MCF 10A (cell line): ENCODE results near the gene PRKN. TPM values are rescaled to one million over a fixed set of nuclear protein-coding genes. Genes with fewer than 3 reads are reported as not detected.

Source experiments
- BruUV-seq: library from RNA; stranded (reverse); fragments of 400-500 nt; replicated peaks from 2 replicates; lab custom pipeline; 2021; lab: Mats Ljungman, UMichigan
- CTCF ChIA-PET: fragments of 300-600 bp; sonication (Branson Sonifier 250); formaldehyde crosslinking; extraction: SDS; loops from one replicate; lab custom pipeline; 2021; ENCODE audit warnings: antibody characterized with exemption, inconsistent platforms; lab: Yijun Ruan, JAX
- POLR2A ChIA-PET: fragments of 300-600, 350-650 bp; sonication (Branson Sonifier 250); formaldehyde crosslinking; extraction: SDS; loops from one replicate; lab custom pipeline; 2020; ENCODE audit warnings: antibody characterized with exemption, inconsistent platforms; lab: Yijun Ruan, JAX
- DNase-seq: peaks from one replicate; pipeline ENCODE4 v3.0.0-alpha.2; 2018; ENCODE audit not compliant: unreplicated experiment
- H3K27ac Mint-ChIP-seq: one replicate; pipeline ENCODE4 v1.8.0; 2022; ENCODE audit warnings: mild to moderate bottlenecking, low read depth, mixed read lengths; ENCODE audit not compliant: unreplicated experiment
- H3K27me3 Mint-ChIP-seq: one replicate; pipeline ENCODE4 v1.8.0; 2022; ENCODE audit warnings: mixed read lengths; ENCODE audit not compliant: insufficient read depth, unreplicated experiment
- H3K36me3 Mint-ChIP-seq: one replicate; pipeline ENCODE4 v1.8.0; 2022; ENCODE audit warnings: mild to moderate bottlenecking, moderate library complexity, mixed read lengths; ENCODE audit not compliant: insufficient read depth, unreplicated experiment
- H3K4me1 Mint-ChIP-seq: one replicate; pipeline ENCODE4 v1.8.0; 2022; ENCODE audit warnings: mixed read lengths; ENCODE audit not compliant: insufficient read depth, unreplicated experiment
- H3K4me3 Mint-ChIP-seq: one replicate; pipeline ENCODE4 v1.8.0; 2022; ENCODE audit warnings: mild to moderate bottlenecking, moderate library complexity, mixed read lengths; ENCODE audit not compliant: unreplicated experiment
- H3K9me3 Mint-ChIP-seq: one replicate; pipeline ENCODE4 v1.8.0; 2022; ENCODE audit warnings: mixed read lengths; ENCODE audit not compliant: unreplicated experiment
- intact Hi-C: fragments of 100-400 bp; cut with micrococcal nuclease; formaldehyde crosslinking; loops from 2 replicates; pipeline ENCODE4 v1.14.1; 2022
- total RNA-seq: library from RNA; stranded (reverse); gene quantifications from 2 replicates; pipeline ENCODE4 v1.2.3, GENCODE V29; 2022
- TF ChIP-seq, protein P1 (sequence below): fragments of 200-600 bp; IDR thresholded peaks from one replicate; pipeline ENCODE4 v1.8.0; 2022; ENCODE audit warnings: antibody characterized with exemption, mild to moderate bottlenecking; ENCODE audit not compliant: unreplicated experiment

Gene PRKN
- total RNA-seq, 1 experiment from 2014 or later = 2.5 TPM

GRCh38 chr6:162331911-162332310, 395.7 kb downstream of the PRKN start:
- CTCF ChIA-PET = no interaction called here
- no peak overlapping the region for H3K4me3 Mint-ChIP-seq
- DNase-seq = no peak
- H3K27me3 Mint-ChIP-seq = no peaks in the 10 kb centered on the region
- intact Hi-C loops = no loop called here
- TF ChIP-seq, protein P1, sequence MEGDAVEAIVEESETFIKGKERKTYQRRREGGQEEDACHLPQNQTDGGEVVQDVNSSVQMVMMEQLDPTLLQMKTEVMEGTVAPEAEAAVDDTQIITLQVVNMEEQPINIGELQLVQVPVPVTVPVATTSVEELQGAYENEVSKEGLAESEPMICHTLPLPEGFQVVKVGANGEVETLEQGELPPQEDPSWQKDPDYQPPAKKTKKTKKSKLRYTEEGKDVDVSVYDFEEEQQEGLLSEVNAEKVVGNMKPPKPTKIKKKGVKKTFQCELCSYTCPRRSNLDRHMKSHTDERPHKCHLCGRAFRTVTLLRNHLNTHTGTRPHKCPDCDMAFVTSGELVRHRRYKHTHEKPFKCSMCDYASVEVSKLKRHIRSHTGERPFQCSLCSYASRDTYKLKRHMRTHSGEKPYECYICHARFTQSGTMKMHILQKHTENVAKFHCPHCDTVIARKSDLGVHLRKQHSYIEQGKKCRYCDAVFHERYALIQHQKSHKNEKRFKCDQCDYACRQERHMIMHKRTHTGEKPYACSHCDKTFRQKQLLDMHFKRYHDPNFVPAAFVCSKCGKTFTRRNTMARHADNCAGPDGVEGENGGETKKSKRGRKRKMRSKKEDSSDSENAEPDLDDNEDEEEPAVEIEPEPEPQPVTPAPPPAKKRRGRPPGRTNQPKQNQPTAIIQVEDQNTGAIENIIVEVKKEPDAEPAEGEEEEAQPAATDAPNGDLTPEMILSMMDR = no peak
- no peaks in the 10 kb centered on the region for H3K36me3 Mint-ChIP-seq
- H3K4me1 Mint-ChIP-seq = no peaks in the 10 kb centered on the region
- no TSS peak for BruUV-seq
- no peak overlapping the region for H3K27ac Mint-ChIP-seq
- no peaks in the 10 kb centered on the region for H3K9me3 Mint-ChIP-seq
- POLR2A ChIA-PET = no interaction called here

GRCh38 chr6:162325826-162326225, 401.7 kb downstream of the PRKN start:
- H3K4me1 Mint-ChIP-seq = no peaks in the 10 kb centered on the region
- no TSS peak for BruUV-seq
- no peaks in the 10 kb centered on the region for H3K36me3 Mint-ChIP-seq
- H3K27ac Mint-ChIP-seq = no peak overlapping the region
- TF ChIP-seq, protein P1 = no peak
- H3K27me3 Mint-ChIP-seq = no peaks in the 10 kb centered on the region
- CTCF ChIA-PET = interaction anchor here (0.6 kb wide), 2 partner anchors 38 to 51 kb away, joined by 3 to 5 read pairs; no protein-coding TSS in a partner anchor
- intact Hi-C loops = no loop called here
- no peaks in the 10 kb centered on the region for H3K9me3 Mint-ChIP-seq
- POLR2A ChIA-PET = no interaction called here
- DNase-seq = no peak
- no peak overlapping the region for H3K4me3 Mint-ChIP-seq

- BruUV-seq = no TSS peak
- no peak overlapping the region for H3K27ac Mint-ChIP-seq
- CTCF ChIA-PET = no interaction called here
Observed at GRCh38 chr6:162325051-162325450, 402.5 kb downstream of the PRKN start.

GRCh38 chr6:162315291-162315690, 412.3 kb downstream of the PRKN start:
- TF ChIP-seq, protein P1 = no peak
- no peaks in the 10 kb centered on the region for H3K27me3 Mint-ChIP-seq
- H3K4me1 Mint-ChIP-seq = no peaks in the 10 kb centered on the region
- no peak for DNase-seq
- H3K9me3 Mint-ChIP-seq = no peaks in the 10 kb centered on the region
- ChIA-PET CTCF (no interaction called here), POLR2A (interaction anchor here (1.0 kb wide), 1 partner anchor 28 kb away, joined by 4 read pairs; no protein-coding TSS in a partner anchor)
- BruUV-seq = no TSS peak
- H3K4me3 Mint-ChIP-seq = no peak overlapping the region
- no peaks in the 10 kb centered on the region for H3K36me3 Mint-ChIP-seq
- no peak overlapping the region for H3K27ac Mint-ChIP-seq
- intact Hi-C loops = no loop called here

More at GRCh38 chr6:162325051-162325450, 402.5 kb downstream of the PRKN start:
- no peaks in the 10 kb centered on the region for H3K9me3 Mint-ChIP-seq
- DNase-seq = no peak
- POLR2A ChIA-PET = no interaction called here
- intact Hi-C loops = no loop called here
- no peaks in the 10 kb centered on the region for H3K27me3 Mint-ChIP-seq
- H3K4me3 Mint-ChIP-seq = no peak overlapping the region
- H3K36me3 Mint-ChIP-seq = no peaks in the 10 kb centered on the region
- TF ChIP-seq, protein P1 = no peak
- H3K4me1 Mint-ChIP-seq = no peaks in the 10 kb centered on the region
